HL-60/S4 treated with retinoic acid at 250 ng/mL for 4 days and 3 days (cell line): ENCODE data around the gene OIT3.

Source experiments
- in situ Hi-C: fragments of 300-500 bp; cut with MboI; formaldehyde crosslinking; loops from 2 replicates; pipeline ENCODE4 v1.7.0; 2022; ENCODE audit warnings: low sequenced_read_pairs

The OIT3 gene

GRCh38 chr10:72948762-72949161, 55.2 kb downstream of the OIT3 start:
- in situ Hi-C loops, result no loop called here

- in situ Hi-C loops, result no loop called here
These were observed 58.2 kb downstream of the OIT3 start for GRCh38 chr10:72951760-72952159.

GRCh38 chr10:72952189-72952588, 58.6 kb downstream of the OIT3 start:
- in situ Hi-C loops, result no loop called here

- in situ Hi-C loops, result no loop called here
These were observed 59.2 kb downstream of the OIT3 start for GRCh38 chr10:72952642-72953158.

- in situ Hi-C loops, result no loop called here
These were observed 60.1 kb downstream of the OIT3 start for GRCh38 chr10:72953687-72954086.

GRCh38 chr10:72954230-72954595, 60.7 kb downstream of the OIT3 start:
- in situ Hi-C loops, result no loop called here

- in situ Hi-C loops, result no loop called here
These were observed 61.3 kb downstream of the OIT3 start, which contains the start of gene PLA2G12B for GRCh38 chr10:72954596-72955554. TSS of gene PLA2G12B (minus strand) at chr10:72954806. CDS start at chr10:72954685, 121 bp downstream.

GRCh38 chr10:72956001-72956400, 62.5 kb downstream of the OIT3 start:
- in situ Hi-C loops, result no loop called here

GRCh38 chr10:72976886-72977285, 83.3 kb downstream of the OIT3 start:
- in situ Hi-C loops, result no loop called here

- in situ Hi-C loops, result no loop called here
These were observed 86.2 kb downstream of the OIT3 start for GRCh38 chr10:72979709-72980108.

- in situ Hi-C loops, result no loop called here
These were observed 86.8 kb downstream of the OIT3 start for GRCh38 chr10:72980348-72980747.

GRCh38 chr10:72981028-72981881, 87.7 kb downstream of the OIT3 start:
- in situ Hi-C loops, result no loop called here

- in situ Hi-C loops, result no loop called here
These were observed 88.5 kb downstream of the OIT3 start for GRCh38 chr10:72981882-72982529.
